Measurements from ENCODE around the gene INPP5D. TPM values are rescaled to one million over a fixed set of nuclear protein-coding genes. Genes with fewer than 3 reads are reported as not detected.

The INPP5D gene
- total and polyA plus RNA-seq, 3 donors from 2014 or later = 5.7 to 12.7 (median 11.2) TPM

DNA sequence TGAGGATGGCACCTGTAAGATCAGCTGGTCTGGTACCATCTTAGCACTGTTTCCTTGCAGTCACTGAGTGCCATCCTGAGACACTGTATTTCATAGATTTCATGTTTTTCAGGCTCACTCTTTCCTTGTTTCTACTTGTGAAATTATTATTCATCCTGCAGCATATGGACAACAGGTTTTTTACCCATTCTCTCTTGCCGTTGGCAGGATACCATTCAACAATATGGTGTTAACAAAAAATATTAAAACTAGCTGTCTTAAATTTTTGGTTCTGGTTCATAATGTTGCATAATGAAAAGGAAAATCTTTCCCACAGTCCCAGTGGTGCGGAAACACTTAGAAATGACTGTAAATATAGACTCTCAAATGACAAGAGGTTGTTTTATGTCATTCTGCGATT is 168.2 kb downstream of the INPP5D start:
- Histone ChIP-seq H3K27ac (no peak overlapping the region), H3K4me1 (no peaks in the 10 kb centered on the region), H3K4me3 (no peak overlapping the region), H3K27me3 (no peaks in the 10 kb centered on the region), H3K36me3 (ENCODE audit: low read depth, missing control alignments) (no peaks in the 10 kb centered on the region), H3K9me3 (no peaks in the 10 kb centered on the region)
- TF ChIP-seq, protein P1, sequence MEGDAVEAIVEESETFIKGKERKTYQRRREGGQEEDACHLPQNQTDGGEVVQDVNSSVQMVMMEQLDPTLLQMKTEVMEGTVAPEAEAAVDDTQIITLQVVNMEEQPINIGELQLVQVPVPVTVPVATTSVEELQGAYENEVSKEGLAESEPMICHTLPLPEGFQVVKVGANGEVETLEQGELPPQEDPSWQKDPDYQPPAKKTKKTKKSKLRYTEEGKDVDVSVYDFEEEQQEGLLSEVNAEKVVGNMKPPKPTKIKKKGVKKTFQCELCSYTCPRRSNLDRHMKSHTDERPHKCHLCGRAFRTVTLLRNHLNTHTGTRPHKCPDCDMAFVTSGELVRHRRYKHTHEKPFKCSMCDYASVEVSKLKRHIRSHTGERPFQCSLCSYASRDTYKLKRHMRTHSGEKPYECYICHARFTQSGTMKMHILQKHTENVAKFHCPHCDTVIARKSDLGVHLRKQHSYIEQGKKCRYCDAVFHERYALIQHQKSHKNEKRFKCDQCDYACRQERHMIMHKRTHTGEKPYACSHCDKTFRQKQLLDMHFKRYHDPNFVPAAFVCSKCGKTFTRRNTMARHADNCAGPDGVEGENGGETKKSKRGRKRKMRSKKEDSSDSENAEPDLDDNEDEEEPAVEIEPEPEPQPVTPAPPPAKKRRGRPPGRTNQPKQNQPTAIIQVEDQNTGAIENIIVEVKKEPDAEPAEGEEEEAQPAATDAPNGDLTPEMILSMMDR (IDR thresholded peaks at IDR 0.05) = no peak
- no peak for TF ChIP-seq POLR2A (IDR thresholded peaks at IDR 0.05)
- DNase-seq = no peak
- intact Hi-C loops (cut with DNase I; ENCODE audit: low total_unique reads) = no loop called here
- 72 to 83% methylated on average over 3 of the region's 3 CpGs for WGBS, 2 donors

DNA sequence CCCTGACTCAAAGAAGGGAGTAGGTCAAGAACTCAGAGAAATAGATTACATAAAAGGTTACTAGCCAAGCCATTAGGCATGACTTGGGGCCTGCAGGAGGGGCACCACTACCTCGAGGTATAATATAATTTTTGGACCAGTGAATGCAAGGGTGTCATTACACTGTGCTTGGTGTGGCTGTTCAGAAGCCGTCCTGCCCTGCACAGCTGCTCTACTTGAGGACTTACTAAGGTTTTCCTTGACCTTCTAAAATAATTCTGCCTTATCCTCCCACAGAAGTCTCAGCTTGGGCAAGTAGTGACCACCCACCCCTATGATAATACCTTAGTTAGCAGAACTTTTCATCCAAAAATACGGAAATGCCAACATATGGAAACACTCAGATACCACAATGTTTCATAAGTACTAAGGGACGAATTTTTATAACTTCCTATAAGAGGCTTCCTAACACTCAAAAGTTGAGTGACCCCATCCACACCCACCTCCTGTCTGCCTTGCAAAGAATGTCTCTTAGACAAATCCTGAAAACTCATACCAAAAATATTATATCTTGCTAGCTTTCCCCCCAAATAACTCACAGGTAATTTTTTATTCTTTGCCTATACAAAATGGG is 173.6 kb downstream of the INPP5D start:
- H3K36me3 ChIP-seq (ENCODE audit: low read depth, missing control alignments) = no peaks in the 10 kb centered on the region
- 62 to 73% methylated on average over 4 of the region's 4 CpGs for WGBS, 2 donors

DNA sequence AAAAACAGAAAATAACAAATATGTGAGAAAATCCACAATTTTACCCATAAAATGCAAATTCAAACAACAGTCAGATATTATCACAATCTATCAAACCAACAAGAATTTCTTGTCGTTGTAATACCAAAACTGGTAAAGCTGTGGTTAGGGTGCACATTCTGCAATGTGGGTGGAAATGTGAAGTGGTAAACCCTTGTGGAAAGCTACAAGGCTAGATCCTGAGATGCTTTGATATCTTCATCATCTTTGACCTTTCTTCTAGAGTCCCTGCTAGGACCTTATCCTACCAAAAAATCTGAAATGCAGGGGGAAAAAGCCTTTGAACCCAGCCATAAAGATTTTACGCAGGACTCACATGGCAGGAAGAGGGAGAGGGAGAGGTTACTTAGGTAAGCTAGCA is 174.1 kb downstream of the INPP5D start:
- H3K27me3 ChIP-seq = no peaks in the 10 kb centered on the region
- no peak overlapping the region for H3K4me3 ChIP-seq
- no peak overlapping the region for H3K27ac ChIP-seq
- TF ChIP-seq, protein P1 (IDR thresholded peaks at IDR 0.05) = no peak
- no peak for TF ChIP-seq POLR2A (IDR thresholded peaks at IDR 0.05)
- intact Hi-C loops (cut with DNase I; ENCODE audit: low total_unique reads) = no loop called here
- WGBS, 2 donors = 88 to 90% methylated on average over 2 of the region's 2 CpGs
- H3K36me3 ChIP-seq (ENCODE audit: low read depth, missing control alignments) = no peaks in the 10 kb centered on the region
- H3K9me3 ChIP-seq = no peaks in the 10 kb centered on the region
- DNase-seq = no peak
- H3K4me1 ChIP-seq = no peaks in the 10 kb centered on the region

More for the DNA sequence above, 173.6 kb downstream of the INPP5D start:
- Histone ChIP-seq H3K27ac (no peak overlapping the region), H3K27me3 (no peaks in the 10 kb centered on the region), H3K9me3 (no peaks in the 10 kb centered on the region), H3K4me3 (no peak overlapping the region), H3K4me1 (no peaks in the 10 kb centered on the region)
- no peak for TF ChIP-seq POLR2A (IDR thresholded peaks at IDR 0.05)
- TF ChIP-seq, protein P1 (IDR thresholded peaks at IDR 0.05) = no peak
- intact Hi-C loops (cut with DNase I; ENCODE audit: low total_unique reads) = no loop called here
- no peak for DNase-seq

DNA sequence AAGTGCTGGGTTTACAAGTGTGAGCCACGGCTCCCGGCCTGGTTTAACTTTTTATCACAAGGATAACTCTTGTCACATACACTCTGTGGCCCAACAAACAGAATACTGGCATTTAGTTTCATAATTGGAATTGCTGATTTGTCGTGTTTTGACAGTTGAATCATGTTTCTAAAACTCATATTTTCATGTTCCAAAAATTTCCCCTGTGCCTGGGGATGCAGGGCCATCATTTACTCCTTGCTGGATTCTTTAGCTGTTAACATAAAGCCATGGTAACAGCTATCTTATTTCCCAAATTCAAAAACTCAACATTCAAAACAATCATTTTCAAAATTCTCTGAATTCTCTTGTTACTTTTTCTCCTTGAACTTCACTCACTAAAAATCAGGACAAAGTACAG is 174.9 kb downstream of the INPP5D start:
- no peak for TF ChIP-seq POLR2A (IDR thresholded peaks at IDR 0.05)
- TF ChIP-seq, protein P1 (IDR thresholded peaks at IDR 0.05) = no peak
- 84 to 93% methylated on average over 3 of the region's 3 CpGs for WGBS, 2 donors
- no peak for DNase-seq
- no peak overlapping the region for H3K4me3 ChIP-seq
- H3K9me3 ChIP-seq = no peaks in the 10 kb centered on the region
- intact Hi-C loops (cut with DNase I; ENCODE audit: low total_unique reads) = no loop called here
- H3K36me3 ChIP-seq (ENCODE audit: low read depth, missing control alignments) = no peaks in the 10 kb centered on the region
- no peaks in the 10 kb centered on the region for H3K4me1 ChIP-seq
- no peak overlapping the region for H3K27ac ChIP-seq
- H3K27me3 ChIP-seq = no peaks in the 10 kb centered on the region

DNA sequence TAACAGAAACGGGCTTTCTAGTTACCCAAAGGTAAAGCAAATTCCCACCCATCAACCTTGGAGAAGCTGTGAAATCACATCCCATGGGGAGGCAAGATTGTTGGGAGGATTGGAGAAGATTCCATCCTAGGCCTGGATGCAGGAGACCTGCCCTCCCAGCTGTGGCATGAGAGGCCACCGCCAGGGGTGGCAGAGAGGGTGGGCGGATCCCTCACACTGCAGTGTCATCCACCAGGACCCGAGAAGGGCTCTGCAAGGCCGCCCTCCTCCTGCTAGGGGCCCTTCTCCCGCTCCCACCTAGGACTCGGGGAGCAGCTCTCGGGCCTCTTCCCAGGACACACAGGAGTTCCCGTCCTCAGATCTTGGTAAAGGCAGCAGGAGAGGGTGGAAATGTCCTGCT is 175.8 kb downstream of the INPP5D start:
- WGBS, 2 donors = 77% methylated on average over 5 to 9 of the region's 9 CpGs

More for the DNA sequence above, 175.8 kb downstream of the INPP5D start:
- H3K27ac ChIP-seq = no peak overlapping the region
- intact Hi-C loops (cut with DNase I; ENCODE audit: low total_unique reads) = no loop called here
- no peak overlapping the region for H3K4me3 ChIP-seq
- no peak for DNase-seq
- no peak for TF ChIP-seq POLR2A (IDR thresholded peaks at IDR 0.05)
- TF ChIP-seq, protein P1 (IDR thresholded peaks at IDR 0.05) = no peak
- H3K36me3 ChIP-seq (ENCODE audit: low read depth, missing control alignments) = no peaks in the 10 kb centered on the region
- no peaks in the 10 kb centered on the region for H3K4me1 ChIP-seq
- H3K27me3 ChIP-seq = no peaks in the 10 kb centered on the region
- H3K9me3 ChIP-seq = no peaks in the 10 kb centered on the region

All from testis (tissue), 3 donors.